Peyer's patch (tissue), 4 donors: Measurements from ENCODE around the gene GABBR2. TPM values are rescaled to one million over a fixed set of nuclear protein-coding genes. Genes with fewer than 3 reads are reported as not detected.

ENCODE experiments used
- DNase-seq, 3 donors: peaks; one replicate each; pipeline ENCODE4 v3.0.0-alpha.2; 2017 to 2019
- H3K27ac ChIP-seq, 4 donors: fragments of 200-600 bp; sonication (generic); one replicate each; pipeline ENCODE4 v1.5.1; 2016 to 2019
- H3K27me3 ChIP-seq, 2 donors: fragments of 200-600 bp; sonication (generic); one replicate each; pipeline ENCODE4 v1.5.1; 2019
- H3K36me3 ChIP-seq, 3 donors: fragments of 200-600 bp; sonication (generic); one replicate each; pipeline ENCODE4 v1.5.1; 2016 to 2019
- H3K4me1 ChIP-seq, 4 donors: fragments of 200-600 bp; sonication (generic); one replicate each; pipeline ENCODE4 v1.5.1; 2016 to 2019
- H3K4me3 ChIP-seq, 4 donors: fragments of 200-600 bp; sonication (generic); 1 replicate in 3 of 4; 2 replicates in 1 of 4; pipeline ENCODE4 v1.5.1; 2016 to 2019; ENCODE audit warnings: mild to moderate bottlenecking in 1 of 4
- H3K9me3 ChIP-seq, 4 donors: fragments of 200-600 bp; sonication (generic); one replicate each; pipeline ENCODE4 v1.5.1; 2016 to 2019; ENCODE audit warnings: mild to moderate bottlenecking in 1 of 4
- POLR2A ChIP-seq, 2 donors: fragments of 450-650 bp; IDR thresholded peaks; one replicate each; pipeline ENCODE4 v1.5.1; 2017; ENCODE audit warnings: antibody characterized with exemption in 2 of 2, mild to moderate bottlenecking in 2 of 2, moderate library complexity in 2 of 2
- total RNA-seq, 4 donors: library from RNA; depleted of rRNA; stranded (reverse); fragments of >200 nt; gene quantifications; one replicate each; pipeline ENCODE4 v1.1.0, GENCODE V29; 2016
- TF ChIP-seq, protein P1 (sequence below), 6 experiments: fragments of 450-650 bp in 4 of 6; fragments of 200-600 bp in 2 of 6; sonication (generic) in 1 of 6; IDR thresholded peaks; one replicate each; pipeline ENCODE4 v1.5.1; 2017 to 2019; ENCODE audit warnings: antibody characterized with exemption in 6 of 6, mild to moderate bottlenecking in 3 of 6, moderate library complexity in 1 of 6

GABBR2 gene
- total RNA-seq, 4 donors from 2014 or later = not detected

GRCh38 chr9:98571643-98572042 is 137.1 kb downstream of the GABBR2 start:
- no peak for DNase-seq
- no peak for TF ChIP-seq POLR2A (IDR thresholded peaks at IDR 0.05)
- TF ChIP-seq, protein P1, sequence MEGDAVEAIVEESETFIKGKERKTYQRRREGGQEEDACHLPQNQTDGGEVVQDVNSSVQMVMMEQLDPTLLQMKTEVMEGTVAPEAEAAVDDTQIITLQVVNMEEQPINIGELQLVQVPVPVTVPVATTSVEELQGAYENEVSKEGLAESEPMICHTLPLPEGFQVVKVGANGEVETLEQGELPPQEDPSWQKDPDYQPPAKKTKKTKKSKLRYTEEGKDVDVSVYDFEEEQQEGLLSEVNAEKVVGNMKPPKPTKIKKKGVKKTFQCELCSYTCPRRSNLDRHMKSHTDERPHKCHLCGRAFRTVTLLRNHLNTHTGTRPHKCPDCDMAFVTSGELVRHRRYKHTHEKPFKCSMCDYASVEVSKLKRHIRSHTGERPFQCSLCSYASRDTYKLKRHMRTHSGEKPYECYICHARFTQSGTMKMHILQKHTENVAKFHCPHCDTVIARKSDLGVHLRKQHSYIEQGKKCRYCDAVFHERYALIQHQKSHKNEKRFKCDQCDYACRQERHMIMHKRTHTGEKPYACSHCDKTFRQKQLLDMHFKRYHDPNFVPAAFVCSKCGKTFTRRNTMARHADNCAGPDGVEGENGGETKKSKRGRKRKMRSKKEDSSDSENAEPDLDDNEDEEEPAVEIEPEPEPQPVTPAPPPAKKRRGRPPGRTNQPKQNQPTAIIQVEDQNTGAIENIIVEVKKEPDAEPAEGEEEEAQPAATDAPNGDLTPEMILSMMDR (IDR thresholded peaks at IDR 0.05) = no peak
- H3K9me3 ChIP-seq = no peaks in the 10 kb centered on the region
- H3K4me1 ChIP-seq = no peaks in the 10 kb centered on the region
- no peaks in the 10 kb centered on the region for H3K36me3 ChIP-seq
- no peak overlapping the region for H3K27ac ChIP-seq
- no peak overlapping the region for H3K4me3 ChIP-seq
- no peaks in the 10 kb centered on the region for H3K27me3 ChIP-seq

- Histone ChIP-seq H3K27me3 (no peaks in the 10 kb centered on the region), H3K27ac (no peak overlapping the region), H3K36me3 (no peaks in the 10 kb centered on the region), H3K9me3 (no peaks in the 10 kb centered on the region), H3K4me3 (no peak overlapping the region), H3K4me1 (no peaks in the 10 kb centered on the region)
- no peak for DNase-seq
- no peak for TF ChIP-seq POLR2A (IDR thresholded peaks at IDR 0.05)
- TF ChIP-seq, protein P1 (IDR thresholded peaks at IDR 0.05) = no peak
Observed at GRCh38 chr9:98570663-98571440, 137.9 kb downstream of the GABBR2 start.

DNA sequence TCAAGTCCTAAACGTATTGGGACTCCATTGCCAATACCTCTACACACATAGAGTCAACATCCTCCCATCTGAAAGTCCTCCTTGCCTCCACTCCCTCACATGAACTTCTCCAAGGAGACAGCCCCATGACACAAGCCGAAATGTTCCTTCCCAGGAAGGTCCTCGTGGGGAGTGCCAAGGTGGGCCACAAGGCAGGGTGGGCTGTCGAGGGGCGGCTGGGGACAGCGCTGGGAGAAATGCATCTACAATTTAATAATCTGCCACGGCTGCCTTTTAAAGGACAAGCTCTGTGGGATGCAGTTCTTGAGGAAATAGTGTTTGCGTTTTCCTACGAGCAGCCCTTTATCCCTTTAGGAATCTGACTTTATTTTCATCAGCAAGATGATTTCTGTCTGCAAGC is 138.7 kb downstream of the GABBR2 start:
- no peaks in the 10 kb centered on the region for H3K9me3 ChIP-seq
- no peaks in the 10 kb centered on the region for H3K36me3 ChIP-seq
- no peak for DNase-seq
- no peak for TF ChIP-seq POLR2A (IDR thresholded peaks at IDR 0.05)
- TF ChIP-seq, protein P1 (IDR thresholded peaks at IDR 0.05) = no peak
- no peak overlapping the region for H3K27ac ChIP-seq
- no peaks in the 10 kb centered on the region for H3K27me3 ChIP-seq
- H3K4me1 ChIP-seq = no peaks in the 10 kb centered on the region
- H3K4me3 ChIP-seq = no peak overlapping the region

DNA sequence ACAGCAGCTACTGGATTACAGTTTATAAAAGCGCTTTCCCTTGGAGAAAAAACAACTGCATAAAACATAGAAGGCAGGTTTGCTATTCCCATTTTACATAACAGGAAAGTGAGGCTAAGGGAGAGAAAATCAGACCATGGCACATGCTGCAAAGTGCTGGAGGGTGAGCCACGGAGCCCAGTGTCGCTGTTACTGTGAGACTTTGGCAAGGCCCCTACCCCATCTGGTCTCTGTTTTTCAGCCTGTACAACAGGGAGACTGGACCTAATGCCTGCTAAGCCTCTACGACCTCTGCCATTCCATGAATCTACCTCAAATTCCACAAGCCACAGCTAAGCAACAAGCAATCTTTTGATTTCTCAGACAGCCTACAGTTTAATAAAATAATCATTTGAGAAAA is 139.2 kb downstream of the GABBR2 start:
- Histone ChIP-seq H3K36me3 (no peaks in the 10 kb centered on the region), H3K4me3 (no peak overlapping the region), H3K9me3 (no peaks in the 10 kb centered on the region), H3K27me3 (no peaks in the 10 kb centered on the region), H3K4me1 (no peaks in the 10 kb centered on the region), H3K27ac (no peak overlapping the region)
- DNase-seq = no peak
- no peak for TF ChIP-seq POLR2A (IDR thresholded peaks at IDR 0.05)
- TF ChIP-seq, protein P1 (IDR thresholded peaks at IDR 0.05) = no peak

DNA sequence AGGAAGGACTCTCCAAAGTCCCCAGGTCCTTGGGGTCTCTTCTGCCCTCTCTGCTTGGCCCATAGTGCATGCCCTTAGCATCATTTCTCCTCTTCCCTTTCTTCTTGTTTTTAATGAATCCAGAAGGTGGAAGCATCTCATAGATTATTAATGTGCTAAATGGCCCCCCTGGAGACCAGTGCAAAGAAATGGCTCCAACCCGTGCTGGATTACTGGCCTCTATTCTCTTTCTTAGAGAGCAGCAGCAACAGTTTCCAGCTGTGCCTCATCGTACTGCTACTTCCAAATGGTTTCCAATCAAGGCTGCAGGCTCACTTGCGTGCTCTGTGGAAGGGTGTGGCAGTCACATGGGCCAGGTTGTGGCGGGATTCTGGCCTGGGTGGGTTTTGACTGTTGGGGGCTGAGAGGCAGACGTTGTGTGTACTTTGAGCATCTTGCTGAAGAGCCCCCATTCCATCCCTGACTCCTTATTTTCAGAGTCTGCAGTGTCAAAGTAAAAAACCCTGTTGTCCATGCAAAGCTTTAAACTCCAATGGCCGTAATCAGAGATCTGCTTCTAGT is 139.7 kb downstream of the GABBR2 start:
- no peak for TF ChIP-seq POLR2A (IDR thresholded peaks at IDR 0.05)
- Histone ChIP-seq H3K27me3 (no peaks in the 10 kb centered on the region), H3K4me3 (no peak overlapping the region), H3K36me3 (no peaks in the 10 kb centered on the region), H3K27ac (no peak overlapping the region), H3K9me3 (no peaks in the 10 kb centered on the region), H3K4me1 (no peaks in the 10 kb centered on the region)
- no peak for DNase-seq

DNA sequence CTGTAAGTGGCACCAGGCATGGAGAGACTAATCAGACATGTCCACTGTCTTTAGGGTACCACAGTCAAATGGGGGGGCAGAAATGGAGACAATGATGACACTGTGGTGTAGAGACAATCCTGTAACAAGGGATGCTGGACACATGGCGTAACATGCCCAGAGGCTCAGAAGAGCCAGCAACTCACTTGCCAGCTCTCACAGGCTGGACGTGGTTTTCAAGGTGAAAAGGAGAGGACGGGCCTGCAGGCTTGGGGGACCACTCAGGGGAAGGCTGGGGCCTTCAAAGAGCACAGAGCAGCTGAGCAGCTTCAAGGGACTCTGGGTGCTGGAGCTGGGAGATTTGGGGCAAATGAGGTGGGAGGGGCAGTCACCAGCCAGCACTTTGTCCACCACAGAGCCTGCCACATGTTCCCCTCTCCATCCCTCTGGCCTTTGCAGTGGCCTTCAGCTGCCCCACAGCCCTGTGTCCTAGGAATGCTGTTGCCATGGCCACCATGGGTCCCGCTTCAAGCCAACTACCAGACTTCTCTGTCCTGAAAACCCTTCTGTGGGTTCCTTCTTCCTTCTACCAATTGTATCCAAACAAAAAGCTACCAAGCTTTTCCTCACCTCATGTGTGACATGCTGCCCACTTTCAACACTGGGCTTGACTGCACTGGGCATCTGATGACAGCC is 140.4 kb downstream of the GABBR2 start:
- Histone ChIP-seq H3K4me3 (no peak overlapping the region), H3K9me3 (no peaks in the 10 kb centered on the region), H3K27me3 (no peaks in the 10 kb centered on the region), H3K4me1 (no peaks in the 10 kb centered on the region), H3K27ac (no peak overlapping the region), H3K36me3 (no peaks in the 10 kb centered on the region)
- no peak for TF ChIP-seq POLR2A (IDR thresholded peaks at IDR 0.05)
- TF ChIP-seq, protein P1 (IDR thresholded peaks at IDR 0.05) = no peak
- DNase-seq = no peak
